Measurements from ENCODE around the gene EPGN. TPM values are rescaled to one million over a fixed set of nuclear protein-coding genes. Genes with fewer than 3 reads are reported as not detected.

EPGN gene
- total RNA-seq, 2 experiments from 2014 or later: not detected

- H2AFZ ChIP-seq (ENCODE audit: low read length): no peak overlapping the region
- CTCF ChIA-PET (ENCODE audit: unreplicated experiment): no interaction called here
- H3K79me2 ChIP-seq (ENCODE audit: insufficient read depth, low read depth, low read length): no peaks in the 10 kb centered on the region
Measured at GRCh38 chr4:74361671-74362070, 53.4 kb downstream of the EPGN start.

DNA sequence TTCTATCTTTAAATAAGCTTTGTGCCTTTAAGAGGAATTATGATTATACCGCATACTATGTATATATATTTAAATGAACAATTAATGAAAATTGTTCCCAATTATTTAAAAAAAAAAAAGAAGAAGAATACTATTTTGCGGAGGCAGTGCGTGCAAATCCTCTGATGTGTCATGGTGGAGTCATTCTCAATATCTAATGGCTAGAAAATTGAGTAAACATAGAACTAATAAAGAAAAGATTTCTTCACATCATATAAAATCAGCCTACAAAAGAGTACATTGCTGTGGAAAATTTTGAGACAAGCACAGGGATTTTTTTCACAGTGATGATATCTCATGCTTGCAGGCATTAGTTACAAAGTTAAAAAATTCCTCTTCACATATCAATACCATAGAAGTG lies 54.1 kb downstream of the EPGN start:
- intact Hi-C loops (cut with micrococcal nuclease; ENCODE audit: unreplicated experiment): no loop called here
- H3K9me3 ChIP-seq (ENCODE audit: low read length): no peaks in the 10 kb centered on the region
- no peak overlapping the region for H3K27ac ChIP-seq (ENCODE audit: low read depth, low read length, poor library complexity, severe bottlenecking)
- no peak overlapping the region for H3K4me3 ChIP-seq (ENCODE audit: low read depth, low read length, poor library complexity, severe bottlenecking)
- no peaks in the 10 kb centered on the region for H4K20me1 ChIP-seq (ENCODE audit: insufficient read depth, low read length)
- no peaks in the 10 kb centered on the region for H3K36me3 ChIP-seq (ENCODE audit: insufficient read depth, low read length)
- no peak overlapping the region for H2AFZ ChIP-seq (ENCODE audit: low read length)
- POLR2A ChIA-PET: no interaction called here
- no peaks in the 10 kb centered on the region for H3K79me2 ChIP-seq (ENCODE audit: insufficient read depth, low read depth, low read length)
- CTCF ChIA-PET (ENCODE audit: unreplicated experiment): no interaction called here
- H3K4me1 ChIP-seq (ENCODE audit: insufficient read depth, low read length, poor library complexity, severe bottlenecking): no peaks in the 10 kb centered on the region
- BruUV-seq (replicated peaks): no TSS peak
- H3K4me2 ChIP-seq (ENCODE audit: low read length): no peak overlapping the region
- TF ChIP-seq, protein P1, sequence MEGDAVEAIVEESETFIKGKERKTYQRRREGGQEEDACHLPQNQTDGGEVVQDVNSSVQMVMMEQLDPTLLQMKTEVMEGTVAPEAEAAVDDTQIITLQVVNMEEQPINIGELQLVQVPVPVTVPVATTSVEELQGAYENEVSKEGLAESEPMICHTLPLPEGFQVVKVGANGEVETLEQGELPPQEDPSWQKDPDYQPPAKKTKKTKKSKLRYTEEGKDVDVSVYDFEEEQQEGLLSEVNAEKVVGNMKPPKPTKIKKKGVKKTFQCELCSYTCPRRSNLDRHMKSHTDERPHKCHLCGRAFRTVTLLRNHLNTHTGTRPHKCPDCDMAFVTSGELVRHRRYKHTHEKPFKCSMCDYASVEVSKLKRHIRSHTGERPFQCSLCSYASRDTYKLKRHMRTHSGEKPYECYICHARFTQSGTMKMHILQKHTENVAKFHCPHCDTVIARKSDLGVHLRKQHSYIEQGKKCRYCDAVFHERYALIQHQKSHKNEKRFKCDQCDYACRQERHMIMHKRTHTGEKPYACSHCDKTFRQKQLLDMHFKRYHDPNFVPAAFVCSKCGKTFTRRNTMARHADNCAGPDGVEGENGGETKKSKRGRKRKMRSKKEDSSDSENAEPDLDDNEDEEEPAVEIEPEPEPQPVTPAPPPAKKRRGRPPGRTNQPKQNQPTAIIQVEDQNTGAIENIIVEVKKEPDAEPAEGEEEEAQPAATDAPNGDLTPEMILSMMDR (conservative IDR thresholded peaks at IDR 0.05; ENCODE audit: low read length): no peak
- no peak for TF ChIP-seq EZH2phosphoT487 (IDR thresholded peaks at IDR 0.05; ENCODE audit: borderline replicate concordance, low read depth, low read length)
- no peaks in the 10 kb centered on the region for H3K9me2 ChIP-seq (ENCODE audit: insufficient read depth, low read length)
- DNase-seq (ENCODE audit: low spot score): no peak

More at GRCh38 chr4:74361671-74362070, 53.4 kb downstream of the EPGN start:
- Histone ChIP-seq H3K4me2 (ENCODE audit: low read length) (no peak overlapping the region), H3K4me1 (ENCODE audit: insufficient read depth, low read length, poor library complexity, severe bottlenecking) (no peaks in the 10 kb centered on the region), H3K27ac (ENCODE audit: low read depth, low read length, poor library complexity, severe bottlenecking) (no peak overlapping the region), H4K20me1 (ENCODE audit: insufficient read depth, low read length) (no peaks in the 10 kb centered on the region), H3K9me3 (ENCODE audit: low read length) (no peaks in the 10 kb centered on the region), H3K9me2 (ENCODE audit: insufficient read depth, low read length) (no peaks in the 10 kb centered on the region), H3K36me3 (ENCODE audit: insufficient read depth, low read length) (no peaks in the 10 kb centered on the region), H3K4me3 (ENCODE audit: low read depth, low read length, poor library complexity, severe bottlenecking) (no peak overlapping the region)
- no TSS peak for BruUV-seq (replicated peaks)
- intact Hi-C loops (cut with micrococcal nuclease; ENCODE audit: unreplicated experiment): no loop called here
- DNase-seq (ENCODE audit: low spot score): no peak
- no peak for TF ChIP-seq EZH2phosphoT487 (IDR thresholded peaks at IDR 0.05; ENCODE audit: borderline replicate concordance, low read depth, low read length)
- TF ChIP-seq, protein P1 (conservative IDR thresholded peaks at IDR 0.05; ENCODE audit: low read length): no peak
- POLR2A ChIA-PET: no interaction called here

DNA sequence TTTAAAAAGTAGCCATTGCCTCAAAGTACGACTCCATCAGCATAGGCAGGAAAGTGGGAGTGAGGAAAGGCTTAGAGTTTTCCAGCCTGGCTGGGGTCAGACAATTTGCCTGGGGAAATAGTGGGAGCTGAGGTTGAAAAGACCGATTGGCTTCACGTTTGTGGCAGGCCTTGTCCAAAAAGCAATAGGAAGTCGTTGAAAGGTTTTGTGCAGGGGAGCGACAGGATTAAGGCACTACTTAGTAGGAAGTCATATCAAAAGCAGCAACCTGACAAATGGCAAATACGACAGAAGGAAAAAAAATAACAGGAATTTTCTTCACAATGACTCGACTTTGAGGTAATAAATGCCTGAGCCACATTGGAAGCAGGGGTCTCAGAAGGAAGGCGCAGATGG lies 56.0 kb downstream of the EPGN start:
- Histone ChIP-seq H3K79me2 (ENCODE audit: insufficient read depth, low read depth, low read length) (no peaks in the 10 kb centered on the region), H4K20me1 (ENCODE audit: insufficient read depth, low read length) (no peaks in the 10 kb centered on the region), H3K9me2 (ENCODE audit: insufficient read depth, low read length) (no peaks in the 10 kb centered on the region), H3K36me3 (ENCODE audit: insufficient read depth, low read length) (no peaks in the 10 kb centered on the region), H3K27ac (ENCODE audit: low read depth, low read length, poor library complexity, severe bottlenecking) (no peak overlapping the region), H3K4me1 (ENCODE audit: insufficient read depth, low read length, poor library complexity, severe bottlenecking) (no peaks in the 10 kb centered on the region), H3K9me3 (ENCODE audit: low read length) (no peaks in the 10 kb centered on the region), H3K4me3 (ENCODE audit: low read depth, low read length, poor library complexity, severe bottlenecking) (no peak overlapping the region), H3K4me2 (ENCODE audit: low read length) (no peak overlapping the region), H2AFZ (ENCODE audit: low read length) (no peak overlapping the region)
- TF ChIP-seq EZH2phosphoT487 (IDR thresholded peaks at IDR 0.05; ENCODE audit: borderline replicate concordance, low read depth, low read length): no peak
- TF ChIP-seq, protein P1 (conservative IDR thresholded peaks at IDR 0.05; ENCODE audit: low read length): no peak
- ChIA-PET CTCF (ENCODE audit: unreplicated experiment) (no interaction called here), POLR2A (no interaction called here)
- BruUV-seq (replicated peaks): no TSS peak
- intact Hi-C loops (cut with micrococcal nuclease; ENCODE audit: unreplicated experiment): no loop called here
- no peak for DNase-seq (ENCODE audit: low spot score)

All from OCI-LY7 (cell line).